T-helper 2 cell (primary cell): ENCODE results near the gene LILRB3.
"Not testable (repeated sequence)": the region's sequence is repeated elsewhere in the genome, so short reads cannot be mapped to it uniquely, and the experiment has no call there.

Experiments
- DNase-seq, 5 experiments: peaks; one replicate each; pipeline versions ENCODE4 v3.0.0 to v3.0.0-alpha.2; 2012 to 2022

The LILRB3 gene

DNA sequence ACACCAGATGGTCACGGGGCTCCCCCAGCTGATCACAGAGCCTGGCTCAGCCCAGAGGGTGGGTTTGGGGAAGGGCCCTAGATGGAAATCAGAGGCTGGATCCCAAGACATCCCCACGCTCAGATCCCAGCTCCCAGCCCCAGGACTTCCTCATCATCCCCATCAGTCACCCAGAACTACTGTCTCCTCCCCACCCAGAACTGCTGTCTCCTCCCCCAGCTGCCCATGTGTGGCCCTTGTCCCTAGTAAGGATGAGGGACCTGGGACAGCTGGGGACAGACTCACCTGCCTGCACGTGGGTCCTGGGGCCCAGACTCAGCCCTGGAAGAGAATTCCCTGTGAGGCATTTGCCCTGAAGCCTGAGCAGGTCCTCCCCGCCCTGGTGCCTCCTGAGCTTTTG lies 19.4 kb upstream of the LILRB3 start:
- DNase-seq: not testable (repeated sequence)

DNA sequence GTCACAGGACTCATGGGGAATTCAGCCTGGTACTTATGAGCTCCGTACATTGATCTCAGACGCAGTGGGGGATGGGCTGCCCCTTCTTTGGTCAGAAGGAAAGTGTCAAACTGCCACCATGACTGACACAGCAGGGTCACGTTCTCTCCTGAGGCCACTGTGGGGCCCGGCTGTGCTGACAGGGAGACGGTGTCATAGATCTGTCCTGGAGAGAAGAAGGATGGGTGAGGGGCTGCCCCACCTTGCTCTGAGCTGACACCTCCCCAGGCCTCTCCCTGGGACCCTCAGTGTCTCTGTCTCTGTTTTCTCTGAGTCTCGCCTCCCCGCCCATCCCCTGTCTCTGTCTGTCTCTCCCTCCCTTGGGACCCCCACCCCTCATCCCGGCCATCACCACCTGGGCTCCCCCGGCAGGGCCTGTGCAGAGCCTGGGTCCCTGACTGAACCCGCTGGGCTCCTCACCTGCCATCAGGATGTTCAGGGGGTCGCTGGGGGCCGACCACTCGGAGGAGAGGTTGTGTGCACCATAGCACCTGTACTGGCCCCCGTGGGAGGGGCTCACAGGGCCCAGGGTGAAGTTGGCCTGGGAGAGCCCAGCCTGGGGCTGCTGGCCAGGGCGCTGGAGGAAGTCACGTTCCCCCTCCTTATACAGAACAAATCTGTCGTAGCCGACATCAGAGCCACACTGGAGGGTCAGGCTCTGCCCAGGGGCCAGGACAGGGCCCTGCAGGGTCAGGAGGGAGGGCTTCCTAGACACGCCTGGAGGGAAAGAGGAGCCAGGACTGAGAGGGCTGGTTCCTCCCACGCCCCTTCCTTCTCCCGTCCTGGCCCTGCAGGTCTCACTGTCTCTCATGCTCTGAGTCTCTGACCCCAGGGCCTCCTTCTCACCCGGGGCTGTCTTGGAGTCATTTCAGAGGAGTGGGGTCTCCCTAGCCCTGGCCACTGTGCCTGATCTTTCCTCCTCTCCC lies 17.8 kb upstream of the LILRB3 start:
- DNase-seq: not testable (repeated sequence)

DNA sequence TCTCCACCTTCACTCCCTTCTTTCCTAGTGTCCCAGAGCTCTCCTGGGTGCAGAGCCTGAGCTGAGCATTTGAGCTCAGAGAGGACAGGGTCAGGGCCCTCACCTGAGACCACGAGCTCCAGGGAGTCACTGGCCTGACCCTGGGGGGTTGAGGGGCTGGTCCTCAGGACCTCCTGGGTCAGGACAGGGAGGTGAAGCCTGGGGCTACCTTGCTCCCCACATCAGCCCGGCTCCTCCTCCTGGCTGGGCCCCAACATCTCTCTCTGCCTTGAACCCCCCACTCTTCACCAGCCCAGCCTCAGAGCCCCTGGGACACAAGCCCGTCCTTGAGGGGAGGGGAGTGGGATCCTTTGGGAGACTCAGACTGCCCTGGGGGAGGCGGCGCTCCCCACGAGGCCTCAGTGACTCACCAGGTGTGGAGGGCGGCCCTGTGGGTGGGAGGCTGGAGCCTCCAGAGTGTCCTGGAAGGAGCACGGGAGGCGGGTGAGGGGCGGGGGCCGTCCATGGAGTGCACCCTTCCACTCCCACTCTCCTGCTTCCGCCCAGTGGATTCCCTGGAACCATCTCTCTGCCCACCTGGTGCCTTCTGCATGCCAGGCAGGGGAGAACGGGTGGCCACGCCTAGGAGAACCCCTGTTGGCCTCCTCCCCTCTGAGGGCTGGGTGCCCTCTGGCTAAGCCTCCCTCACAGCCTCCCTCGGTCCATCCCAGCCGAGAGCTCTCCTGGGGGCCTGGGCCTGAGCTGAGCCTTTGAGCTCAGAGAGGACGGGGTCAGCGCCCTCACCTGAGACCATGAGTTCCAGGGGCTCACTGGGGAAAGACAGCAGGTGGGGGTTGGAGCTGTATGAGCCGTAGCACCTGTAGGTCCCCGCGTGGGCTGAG lies 16.9 kb upstream of the LILRB3 start:
- DNase-seq: not testable (repeated sequence)

DNA sequence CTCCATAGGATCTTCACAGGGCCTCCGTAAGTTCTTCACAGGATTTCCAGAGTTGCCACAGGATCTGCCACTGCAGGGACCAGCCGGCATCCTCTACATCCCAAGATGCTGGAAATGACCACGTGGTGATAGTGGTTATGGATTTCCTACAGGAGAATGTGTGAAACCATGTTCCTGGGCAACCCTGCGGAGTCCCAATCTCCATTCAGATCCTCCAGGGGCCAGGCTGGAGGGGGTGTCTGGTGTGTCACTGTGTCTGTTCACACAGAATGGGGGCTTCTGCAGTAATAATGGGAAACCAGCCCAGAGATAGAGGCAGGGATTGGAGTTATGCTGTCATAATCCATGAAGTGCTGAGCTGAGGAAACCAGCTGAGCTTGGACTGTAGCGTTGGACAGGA lies 11.1 kb upstream of the LILRB3 start:
- DNase-seq: no peak

DNA sequence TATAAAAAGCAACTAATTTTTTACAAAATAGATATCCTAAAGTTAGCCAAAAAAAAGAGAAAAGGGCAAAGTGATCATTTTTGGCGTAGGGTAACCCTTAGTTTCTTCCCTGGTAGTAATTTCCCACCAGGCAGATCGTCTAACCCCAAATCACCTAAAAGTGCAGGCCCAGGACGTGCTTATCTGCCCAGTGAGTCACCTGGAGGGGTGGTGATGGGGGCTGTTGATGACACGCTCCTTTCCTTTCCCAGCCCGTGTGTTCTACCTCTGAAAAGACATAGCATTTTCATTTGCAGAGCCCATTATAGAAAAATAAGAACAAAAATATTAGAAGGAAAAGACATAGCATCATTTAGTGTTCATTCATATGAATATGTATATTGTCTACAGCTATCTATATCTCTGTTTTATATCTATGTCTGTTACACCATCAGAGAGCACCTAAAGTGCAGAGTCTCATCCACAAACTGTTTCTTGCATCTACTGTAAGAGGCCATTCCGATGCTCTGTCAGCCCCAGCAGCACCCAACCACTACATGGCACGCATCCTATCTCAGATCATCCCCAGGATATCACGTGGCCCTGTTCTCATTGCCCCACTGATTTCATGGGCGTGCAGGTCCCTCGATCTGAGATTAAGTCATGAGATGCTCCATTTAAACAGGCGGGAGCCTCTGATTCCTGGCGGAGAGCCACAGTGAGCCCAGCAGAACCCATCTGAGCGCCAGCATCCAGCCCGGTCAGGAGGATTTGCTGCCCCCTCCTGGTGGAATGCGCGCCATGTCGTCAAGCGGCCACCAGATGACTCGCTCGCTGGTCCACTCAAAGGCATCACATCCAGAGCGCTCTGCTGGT lies 8.5 kb upstream of the LILRB3 start:
- peak; percentile 67 to 86 (median 72) for DNase-seq

DNA sequence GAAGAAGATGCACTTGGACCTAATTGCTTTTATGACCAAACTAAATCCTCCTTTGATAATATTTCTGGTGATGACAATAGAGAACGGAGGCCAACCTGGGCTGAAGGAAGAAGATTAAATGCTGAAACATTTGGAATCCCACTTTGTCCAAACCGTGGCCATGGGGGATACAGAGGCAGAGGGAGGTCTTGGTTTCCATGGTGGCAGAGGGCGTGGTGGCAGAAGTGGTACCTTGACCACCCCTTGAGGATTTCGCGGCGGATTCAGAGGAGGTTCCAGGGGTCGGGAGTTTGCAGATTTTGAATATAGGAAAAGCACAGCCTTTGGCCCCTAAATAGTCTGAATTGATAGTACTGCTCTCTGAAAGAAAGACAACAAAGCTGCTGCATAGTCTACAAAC lies 7.2 kb upstream of the LILRB3 start:
- DNase-seq: no peak

DNA sequence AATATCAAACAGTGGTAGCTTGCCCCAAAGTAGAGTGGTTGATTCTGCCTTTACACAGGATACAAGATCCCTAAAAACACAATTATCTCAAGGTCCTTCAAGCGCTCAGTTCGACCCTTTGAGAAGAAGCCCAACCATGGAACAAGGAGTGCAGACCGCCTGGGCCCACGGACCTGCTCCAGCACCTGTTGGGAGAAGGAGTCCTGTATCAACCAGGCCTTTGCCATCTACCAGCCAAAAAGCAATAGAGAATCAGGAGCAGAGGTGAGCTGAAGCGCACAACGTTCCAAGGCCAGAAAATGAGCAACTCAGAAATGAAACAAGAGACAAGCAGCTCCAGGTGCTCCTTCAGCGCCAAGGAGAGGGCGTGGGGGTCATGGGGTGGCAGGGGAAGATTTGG lies 6.3 kb upstream of the LILRB3 start:
- DNase-seq: no peak

DNA sequence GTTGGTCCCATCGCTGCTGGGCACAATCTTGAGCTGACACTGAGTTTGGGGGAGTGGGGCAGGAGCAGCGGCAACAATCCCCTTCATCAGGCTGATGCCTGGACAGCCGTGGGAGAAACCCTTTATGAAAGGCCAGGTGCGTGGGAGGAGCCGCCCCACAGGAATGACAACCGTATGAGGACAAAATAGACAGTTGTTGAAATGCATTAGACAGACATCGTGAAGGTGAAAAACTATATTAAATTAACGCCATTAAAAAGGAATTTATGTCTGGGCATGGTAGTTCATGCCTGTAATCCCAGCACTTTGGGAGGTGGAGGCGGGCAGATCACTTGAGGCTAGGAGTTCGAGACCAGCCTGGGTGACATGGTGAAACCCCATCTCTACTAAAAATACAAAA lies 1.8 kb upstream of the LILRB3 start:
- not testable (repeated sequence) for DNase-seq

DNA sequence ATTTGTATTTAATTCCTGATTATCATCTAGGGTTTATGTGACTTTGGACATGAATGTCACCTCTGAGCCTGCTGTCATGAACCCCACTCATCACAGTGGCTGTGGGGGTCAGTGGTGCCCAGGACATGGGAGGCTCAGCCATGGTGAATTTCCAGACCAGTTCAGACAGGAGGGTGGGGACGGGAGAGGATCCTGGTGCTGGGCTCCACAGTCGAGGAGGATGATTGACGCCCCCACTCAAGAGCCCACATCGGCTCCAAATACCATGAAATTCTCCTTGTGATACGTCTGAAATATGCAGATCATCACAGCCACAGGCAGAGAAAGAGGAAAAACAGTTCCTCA lies 1.1 kb upstream of the LILRB3 start:
- DNase-seq: not testable (repeated sequence)

DNA sequence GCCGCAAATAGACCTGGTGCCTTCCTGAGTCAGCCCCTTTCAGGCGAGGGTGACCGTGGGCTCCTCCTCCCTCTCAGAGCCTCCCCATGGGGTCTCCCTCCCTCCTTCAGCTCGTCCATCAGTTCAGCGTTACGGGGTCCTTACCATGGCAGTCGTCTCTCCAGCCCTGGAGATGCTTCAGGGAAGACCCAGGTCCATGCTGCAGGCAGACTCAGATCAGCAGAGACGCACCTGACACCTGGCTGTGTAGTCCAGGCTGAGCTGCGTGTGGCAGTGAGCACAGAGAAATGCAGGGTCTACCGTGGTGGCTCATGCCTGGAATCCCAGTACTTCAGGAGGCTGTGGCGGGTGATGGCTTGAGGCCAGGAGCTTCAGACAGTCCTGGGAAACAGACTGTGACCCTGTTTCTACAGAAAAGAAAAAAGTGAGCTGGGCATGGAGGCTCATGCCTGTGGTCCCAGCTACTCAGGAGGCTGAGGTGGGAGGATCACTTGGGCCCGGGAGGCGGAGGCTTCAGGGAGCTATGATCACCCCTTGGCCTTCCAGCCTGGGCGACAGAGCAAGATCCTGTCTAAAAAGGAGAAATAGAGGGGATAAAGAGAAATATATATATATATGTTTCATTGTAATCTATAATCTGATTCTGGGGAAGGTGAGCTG lies 600 bp upstream of the LILRB3 start:
- DNase-seq: not testable (repeated sequence)

DNA sequence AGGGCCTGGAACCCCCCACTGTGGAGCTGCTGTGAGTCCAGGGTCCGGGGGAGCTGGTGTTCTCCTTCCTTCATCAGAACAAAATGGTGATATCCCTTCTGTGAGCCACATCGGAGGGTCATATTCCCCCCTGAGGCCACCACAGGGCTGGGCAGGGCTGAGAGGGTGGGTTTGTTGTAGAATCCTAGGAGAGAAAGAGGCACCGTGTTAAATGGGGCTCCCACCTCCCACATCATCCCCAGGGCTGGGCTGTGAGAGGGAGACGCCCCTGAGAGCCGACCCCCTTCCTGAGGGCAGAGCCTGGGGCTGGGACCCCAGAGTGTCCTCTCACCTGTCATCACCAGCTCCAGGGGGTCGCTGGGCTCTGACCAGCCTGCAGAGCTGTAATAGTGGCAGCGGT lies 860 bp downstream of the LILRB3 start:
- DNase-seq: not testable (repeated sequence)

DNA sequence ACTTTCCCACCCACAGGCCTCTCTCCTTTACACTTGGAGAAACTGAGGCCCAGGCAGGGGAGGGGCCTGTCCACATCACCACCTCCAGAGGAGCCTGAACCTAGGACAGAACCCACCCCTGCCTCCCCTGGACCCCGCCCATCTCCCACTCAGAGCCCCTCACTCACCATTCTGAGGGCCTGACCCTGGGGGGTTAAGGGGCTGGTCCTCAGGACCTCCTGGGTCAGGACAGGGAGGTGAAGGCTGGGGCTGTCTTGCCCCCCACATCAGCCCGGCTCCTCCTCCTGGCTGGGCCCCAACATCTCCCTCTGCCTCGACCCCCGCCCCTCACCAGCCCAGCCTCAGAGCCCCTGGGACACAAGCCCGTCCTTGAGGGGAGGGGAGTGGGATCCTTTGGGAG lies 3.1 kb downstream of the LILRB3 start:
- not testable (repeated sequence) for DNase-seq

DNA sequence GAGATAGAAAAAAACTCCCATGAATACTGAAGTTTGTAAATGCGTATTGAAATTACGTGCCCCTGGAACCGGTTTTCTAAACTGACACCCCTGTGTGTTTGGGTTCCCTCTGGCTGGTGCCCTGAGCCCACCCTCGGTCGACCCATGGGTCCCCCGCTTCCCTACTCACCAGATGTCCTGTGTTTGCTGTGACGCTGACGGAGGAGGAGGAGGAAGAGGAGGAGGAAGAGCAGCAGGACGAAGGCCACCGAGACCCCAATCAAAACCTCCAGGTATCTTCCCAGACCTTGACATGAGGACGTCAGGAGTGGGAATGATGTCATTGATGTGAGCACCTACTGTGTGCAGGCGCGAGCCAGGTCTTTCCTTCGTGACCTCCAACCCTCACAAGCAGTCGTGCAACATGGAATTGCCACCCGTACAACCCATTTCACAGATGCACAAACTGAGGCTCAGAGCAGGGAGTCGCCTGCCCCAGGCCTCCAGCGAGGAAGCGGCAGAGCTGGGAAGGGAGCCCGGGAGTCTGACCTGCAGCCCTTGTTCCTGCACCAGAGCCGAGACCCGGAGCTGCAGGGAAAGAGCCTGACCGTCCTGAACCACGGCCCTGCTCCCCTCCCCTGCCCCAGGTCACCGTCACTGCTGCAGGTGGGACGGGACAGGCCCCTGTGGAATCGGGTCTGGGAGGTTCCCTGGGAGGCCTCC lies 3.7 kb downstream of the LILRB3 start:
- DNase-seq: no peak

DNA sequence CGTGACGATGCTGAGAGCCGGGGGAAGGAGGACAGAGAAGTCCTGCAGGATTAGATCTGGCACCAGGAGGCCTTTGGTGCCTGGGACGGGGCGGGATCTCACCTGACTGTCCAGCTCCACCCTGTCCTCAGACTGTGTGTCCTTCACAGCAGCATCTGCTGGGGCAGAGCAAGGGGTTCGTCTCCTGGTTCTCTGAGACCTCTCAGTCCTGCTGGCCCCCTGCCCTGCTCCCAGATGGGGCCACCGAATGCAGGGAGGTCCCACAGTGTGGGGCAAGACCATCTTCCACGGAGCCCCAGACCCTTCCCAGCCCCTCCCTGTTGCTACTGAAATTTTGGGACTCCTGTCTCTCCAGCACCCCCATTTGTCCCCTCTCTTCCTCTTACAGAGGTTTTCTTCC lies 4.5 kb downstream of the LILRB3 start:
- no peak for DNase-seq

DNA sequence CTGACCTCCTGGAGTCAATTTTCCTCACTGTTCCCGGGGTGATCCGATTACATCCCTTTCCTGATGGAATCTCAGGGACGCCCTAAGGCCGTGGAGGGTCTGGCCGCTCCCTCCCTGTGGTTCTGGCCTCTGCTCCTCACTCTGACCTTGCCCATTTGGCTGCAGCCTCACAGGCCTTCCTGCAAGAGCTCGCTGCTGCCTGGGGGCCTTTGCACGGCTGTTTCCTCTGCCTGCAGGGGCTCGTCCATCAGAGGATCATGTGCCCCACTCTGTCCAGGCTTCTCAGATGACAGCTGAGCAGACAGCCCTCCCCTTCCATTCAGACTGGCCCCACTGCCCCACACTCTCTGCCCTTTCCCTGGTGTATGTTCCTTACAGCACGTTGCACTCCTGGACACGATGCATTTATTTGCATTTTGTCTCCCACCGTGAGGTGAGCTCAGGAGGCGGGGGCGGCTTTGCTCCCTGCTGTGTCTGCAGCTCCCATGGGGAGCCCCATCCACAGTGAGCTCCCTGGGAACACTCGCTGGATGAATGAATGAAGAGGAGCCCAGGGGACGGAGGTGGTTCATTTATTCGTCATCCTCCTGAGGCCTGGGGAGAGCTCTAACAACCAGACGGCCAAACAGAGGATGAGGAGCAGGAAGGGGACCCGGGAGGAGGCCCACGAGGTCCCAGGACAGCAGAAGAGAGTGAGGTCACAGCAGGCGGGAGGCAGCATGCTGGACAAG lies 5.1 kb downstream of the LILRB3 start:
- not testable (repeated sequence) for DNase-seq

DNA sequence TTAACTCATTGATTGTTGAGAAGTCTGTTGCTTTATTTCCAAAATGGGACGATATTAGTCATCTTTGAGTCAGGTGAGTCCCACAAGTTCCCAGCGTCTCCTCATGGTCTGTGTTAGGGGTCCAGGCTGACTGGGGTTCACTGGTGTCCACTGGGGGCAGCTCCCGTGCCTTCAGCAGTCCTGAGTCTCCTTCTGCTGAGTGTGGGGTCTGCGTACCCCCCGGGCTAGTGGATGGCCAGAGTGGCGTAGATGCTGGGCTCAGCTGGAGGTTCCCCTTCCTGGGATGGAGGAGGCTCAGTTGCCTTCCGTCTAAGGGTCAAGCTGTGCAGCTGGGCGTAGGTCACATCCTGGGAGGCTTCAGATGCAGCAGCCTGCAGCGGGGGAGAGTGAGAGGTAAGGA lies 5.9 kb downstream of the LILRB3 start:
- no peak for DNase-seq

DNA sequence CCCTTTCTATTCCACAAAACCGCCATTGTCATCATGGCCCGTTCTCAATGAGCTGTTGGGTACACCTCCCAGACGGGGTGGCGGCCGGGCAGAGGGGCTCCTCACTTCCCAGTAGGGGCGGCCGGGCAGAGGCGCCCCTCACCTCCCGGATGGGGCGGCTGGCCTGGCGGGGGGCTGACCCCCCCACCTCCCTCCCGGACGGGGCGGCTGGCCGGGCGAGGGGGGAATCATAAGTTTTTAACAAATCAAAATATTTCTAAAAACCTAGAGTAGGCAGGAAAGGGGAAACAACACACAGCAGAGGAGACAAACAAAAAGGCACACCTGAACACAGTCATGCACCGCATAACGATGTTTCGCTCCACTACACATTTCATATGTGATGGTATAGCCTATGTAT lies 8.1 kb downstream of the LILRB3 start:
- DNase-seq: not testable (repeated sequence)

DNA sequence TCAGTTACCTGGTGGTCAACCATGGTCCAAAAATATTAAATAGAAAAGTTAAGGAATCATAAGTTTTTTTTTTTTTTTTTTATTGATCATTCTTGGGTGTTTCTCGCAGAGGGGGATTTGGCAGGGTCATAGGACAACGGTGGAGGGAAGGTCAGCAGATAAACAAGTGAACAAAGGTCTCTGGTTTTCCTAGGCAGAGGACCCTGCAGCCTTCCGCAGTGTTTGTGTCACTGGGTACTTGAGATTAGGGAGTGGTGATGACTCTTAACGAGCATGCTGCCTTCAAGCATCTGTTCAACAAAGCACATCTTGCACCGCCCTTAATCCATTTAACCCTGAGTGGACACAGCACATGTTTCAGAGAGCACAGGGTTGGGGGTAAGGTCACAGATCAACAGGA lies 8.6 kb downstream of the LILRB3 start:
- not testable (repeated sequence) for DNase-seq

DNA sequence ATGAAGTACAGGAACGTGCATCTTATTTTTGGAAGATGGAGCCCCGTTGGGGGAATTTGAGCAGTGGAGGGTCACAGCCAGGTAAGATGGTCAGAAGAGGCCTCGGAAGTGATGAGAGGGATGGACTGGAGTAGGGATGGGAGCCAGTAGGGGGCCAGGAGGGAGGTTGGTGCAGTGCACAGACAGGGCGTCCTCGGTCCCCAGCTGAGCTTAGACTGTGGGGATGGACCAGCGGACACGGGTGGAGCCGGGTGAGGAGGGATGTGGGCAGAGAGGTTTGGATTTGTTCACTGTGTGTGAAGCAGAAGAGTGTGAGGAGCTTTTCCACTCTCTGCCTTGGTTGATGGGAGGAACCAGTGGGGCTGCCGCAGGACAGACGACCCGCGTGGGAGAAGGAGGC lies 11.6 kb downstream of the LILRB3 start:
- no peak for DNase-seq

DNA sequence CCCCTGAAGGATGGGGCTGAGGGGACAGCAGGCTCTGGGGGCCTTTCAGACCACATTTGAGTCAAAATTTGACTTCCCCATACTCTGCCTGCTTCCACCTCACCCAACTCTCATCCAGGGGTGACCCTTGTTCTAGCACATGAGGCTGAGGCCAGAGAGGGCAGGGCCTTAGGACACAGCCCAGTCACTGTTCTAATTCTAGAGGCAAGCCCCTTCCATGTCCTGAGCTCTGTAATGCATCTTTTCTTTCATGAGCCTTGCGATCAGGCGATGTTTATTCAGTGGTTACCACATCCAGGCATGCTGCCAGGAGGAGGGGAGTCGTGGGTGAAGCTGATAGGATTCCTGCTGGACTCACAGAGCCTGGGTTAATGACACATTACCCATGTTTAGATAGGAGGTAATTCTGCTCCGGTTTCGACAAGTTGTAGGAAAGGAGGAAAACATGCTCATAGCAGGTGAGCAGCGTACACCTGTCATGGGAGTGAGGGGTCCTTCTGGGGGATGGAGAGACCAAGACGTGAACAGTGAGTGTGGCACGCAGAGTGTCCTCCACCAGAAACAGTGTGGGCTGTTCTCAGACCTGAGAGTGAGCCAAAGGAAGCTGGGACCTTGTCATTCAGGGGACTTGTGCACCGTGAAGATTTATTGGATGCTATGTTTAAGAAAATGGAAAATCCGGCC lies 12.9 kb downstream of the LILRB3 start:
- DNase-seq: peak in 2 of 5 experiments; percentile 28 to 50
